A549 (cell line): ENCODE data around the gene STRC.
"Not testable (repeated sequence)": the region's sequence is repeated elsewhere in the genome, so short reads cannot be mapped to it uniquely, and the experiment has no call there.

Source experiments
- CTCF ChIP-seq: fragments of >200 bp; sonication (Bioruptor Twin); formaldehyde crosslinking; IDR thresholded peaks from 3 replicates; pipeline ENCODE4 v1.5.1; 2016
- JUN ChIP-seq, 2 experiments: fragments of >200 bp; sonication (Bioruptor Twin); formaldehyde crosslinking; IDR thresholded peaks; 2 replicates in 1 of 2; 3 replicates in 1 of 2; pipeline ENCODE4 v1.6.1; 2016 to 2017
- KDM5A ChIP-seq: fragments of 200-600 bp; sonication (generic); IDR thresholded peaks from 2 replicates; pipeline ENCODE4 v1.6.1; 2016; ENCODE audit warnings: antibody characterized with exemption, mild to moderate bottlenecking
- POLR2A ChIP-seq: IDR thresholded peaks from 2 replicates; pipeline ENCODE4 v1.6.1; 2012; ENCODE audit warnings: mild to moderate bottlenecking, low read length
- SMC3 ChIP-seq: fragments of >200 bp; sonication (Bioruptor Twin); formaldehyde crosslinking; IDR thresholded peaks from 3 replicates; pipeline ENCODE4 v1.6.1; 2018; ENCODE audit warnings: inconsistent platforms
- ZFP36 ChIP-seq: fragments of 450-650 bp; IDR thresholded peaks from 2 replicates; pipeline ENCODE4 v1.6.1; 2014; ENCODE audit warnings: borderline replicate concordance; ENCODE audit not compliant: partially characterized antibody
- TF ChIP-seq, protein P1 (sequence below): fragments of 450-650 bp; IDR thresholded peaks from 2 replicates; pipeline ENCODE4 v1.6.1; 2014; ENCODE audit warnings: antibody characterized with exemption
- TF ChIP-seq, protein P2 (sequence below): IDR thresholded peaks from 2 replicates; pipeline ENCODE4 v1.6.1; 2012
- TF ChIP-seq, protein P3 (sequence below): fragments of >200 bp; sonication (Bioruptor Twin); formaldehyde crosslinking; IDR thresholded peaks from 3 replicates; pipeline ENCODE4 v1.6.1; 2016

DNA sequence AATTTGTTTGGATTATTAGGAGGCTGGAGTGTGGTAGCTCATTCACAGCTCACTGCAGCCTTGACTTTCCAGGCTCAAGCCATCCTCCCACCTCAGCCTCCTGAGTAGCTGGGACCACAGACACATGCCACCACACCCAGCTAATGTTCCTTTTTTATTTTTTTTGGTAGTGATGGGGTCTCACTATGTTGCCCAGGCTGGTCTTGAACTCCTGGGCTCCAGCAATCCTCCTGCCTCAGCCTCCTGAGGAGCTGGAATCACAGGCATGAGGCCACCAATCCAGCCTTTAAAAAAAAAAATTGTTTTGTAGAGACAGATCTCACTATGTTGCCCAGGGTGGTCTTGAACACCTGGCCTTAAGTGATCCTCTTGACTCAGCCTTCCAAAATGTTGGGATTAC lies 8.3 kb upstream of the STRC start:
- not testable (repeated sequence) for TF ChIP-seq POLR2A; SMC3; CTCF; JUN (IDR thresholded peaks at IDR 0.05); KDM5A; ZFP36
- TF ChIP-seq, protein P1, sequence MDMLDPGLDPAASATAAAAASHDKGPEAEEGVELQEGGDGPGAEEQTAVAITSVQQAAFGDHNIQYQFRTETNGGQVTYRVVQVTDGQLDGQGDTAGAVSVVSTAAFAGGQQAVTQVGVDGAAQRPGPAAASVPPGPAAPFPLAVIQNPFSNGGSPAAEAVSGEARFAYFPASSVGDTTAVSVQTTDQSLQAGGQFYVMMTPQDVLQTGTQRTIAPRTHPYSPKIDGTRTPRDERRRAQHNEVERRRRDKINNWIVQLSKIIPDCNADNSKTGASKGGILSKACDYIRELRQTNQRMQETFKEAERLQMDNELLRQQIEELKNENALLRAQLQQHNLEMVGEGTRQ, result not testable (repeated sequence)
- TF ChIP-seq, protein P2, sequence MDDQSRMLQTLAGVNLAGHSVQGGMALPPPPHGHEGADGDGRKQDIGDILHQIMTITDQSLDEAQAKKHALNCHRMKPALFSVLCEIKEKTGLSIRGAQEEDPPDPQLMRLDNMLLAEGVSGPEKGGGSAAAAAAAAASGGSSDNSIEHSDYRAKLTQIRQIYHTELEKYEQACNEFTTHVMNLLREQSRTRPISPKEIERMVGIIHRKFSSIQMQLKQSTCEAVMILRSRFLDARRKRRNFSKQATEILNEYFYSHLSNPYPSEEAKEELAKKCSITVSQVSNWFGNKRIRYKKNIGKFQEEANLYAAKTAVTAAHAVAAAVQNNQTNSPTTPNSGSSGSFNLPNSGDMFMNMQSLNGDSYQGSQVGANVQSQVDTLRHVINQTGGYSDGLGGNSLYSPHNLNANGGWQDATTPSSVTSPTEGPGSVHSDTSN, result not testable (repeated sequence)
- TF ChIP-seq, protein P3, sequence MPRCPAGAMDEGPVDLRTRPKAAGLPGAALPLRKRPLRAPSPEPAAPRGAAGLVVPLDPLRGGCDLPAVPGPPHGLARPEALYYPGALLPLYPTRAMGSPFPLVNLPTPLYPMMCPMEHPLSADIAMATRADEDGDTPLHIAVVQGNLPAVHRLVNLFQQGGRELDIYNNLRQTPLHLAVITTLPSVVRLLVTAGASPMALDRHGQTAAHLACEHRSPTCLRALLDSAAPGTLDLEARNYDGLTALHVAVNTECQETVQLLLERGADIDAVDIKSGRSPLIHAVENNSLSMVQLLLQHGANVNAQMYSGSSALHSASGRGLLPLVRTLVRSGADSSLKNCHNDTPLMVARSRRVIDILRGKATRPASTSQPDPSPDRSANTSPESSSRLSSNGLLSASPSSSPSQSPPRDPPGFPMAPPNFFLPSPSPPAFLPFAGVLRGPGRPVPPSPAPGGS, result not testable (repeated sequence)
